HUES48 (cell line): ENCODE results near the gene RPAP2.
"Not testable (repeated sequence)": the region's sequence is repeated elsewhere in the genome, so short reads cannot be mapped to it uniquely, and the experiment has no call there.

Source experiments
- H3K27ac ChIP-seq: one replicate; pipeline ENCODE4 v1.7.0; 2013; ENCODE audit warnings: low read depth, low read length, inconsistent platforms
- H3K27me3 ChIP-seq: 2 replicates; pipeline ENCODE4 v1.6.1; 2013; ENCODE audit warnings: mild to moderate bottlenecking, low read length; ENCODE audit not compliant: control insufficient read depth, insufficient read depth
- H3K36me3 ChIP-seq: 2 replicates; pipeline ENCODE4 v1.6.1; 2013; ENCODE audit warnings: low read length; ENCODE audit not compliant: control insufficient read depth, insufficient read depth
- H3K4me1 ChIP-seq: 2 replicates; pipeline ENCODE4 v1.6.1; 2013; ENCODE audit warnings: mild to moderate bottlenecking, low read length; ENCODE audit not compliant: control insufficient read depth, insufficient read depth
- H3K4me3 ChIP-seq: 2 replicates; pipeline ENCODE4 v1.5.1; 2013; ENCODE audit warnings: mild to moderate bottlenecking, low read depth, low read length
- H3K9ac ChIP-seq: 2 replicates; pipeline ENCODE4 v1.6.1; 2013; ENCODE audit warnings: mild to moderate bottlenecking, low read depth, low read length, moderate library complexity
- H3K9me3 ChIP-seq: 2 replicates; pipeline ENCODE4 v1.6.1; 2013; ENCODE audit warnings: low read length; ENCODE audit not compliant: control insufficient read depth, insufficient read depth

The RPAP2 gene

DNA sequence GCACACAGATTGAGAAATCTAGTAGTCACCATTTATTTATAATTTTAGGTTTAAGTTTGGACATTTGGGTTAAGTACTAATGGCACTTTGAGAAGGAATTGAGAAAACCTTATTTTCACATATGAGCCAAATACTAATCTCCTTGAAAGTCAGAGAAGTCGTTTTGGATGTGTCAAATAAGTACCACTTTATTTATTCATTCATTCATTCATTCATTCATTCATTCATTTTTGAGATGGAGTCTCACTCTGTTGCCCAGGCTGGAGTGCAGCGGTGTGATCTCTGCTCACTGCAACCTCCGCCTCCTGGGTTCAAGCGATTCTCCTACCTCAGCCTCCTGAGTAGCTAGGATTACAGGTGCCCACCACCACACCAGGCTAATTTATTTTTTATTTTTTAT lies 79.1 kb downstream of the RPAP2 start:
- H3K4me1 ChIP-seq, H3K9ac ChIP-seq, H3K4me3 ChIP-seq, H3K9me3 ChIP-seq, H3K27ac ChIP-seq, H3K36me3 ChIP-seq, H3K27me3 ChIP-seq: not testable (repeated sequence)

DNA sequence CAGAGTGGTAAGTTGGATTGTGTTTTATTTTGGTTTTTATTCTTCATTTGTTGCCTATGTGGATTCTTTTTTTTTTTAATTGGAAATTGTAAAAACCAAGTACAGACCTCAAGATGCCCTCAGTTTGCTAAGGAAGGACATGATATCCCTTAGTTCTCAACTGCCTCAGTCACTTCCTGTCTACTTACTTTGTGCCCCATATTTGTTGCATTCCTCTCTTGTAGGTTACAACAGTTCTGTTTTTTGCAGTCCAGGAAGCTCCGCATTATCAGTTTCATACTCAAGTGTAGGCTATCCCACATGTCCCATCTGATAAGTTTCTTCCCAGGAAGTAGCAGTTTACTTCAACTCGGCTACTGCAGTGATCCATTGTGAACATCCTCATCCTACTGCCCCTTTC lies 82.0 kb downstream of the RPAP2 start:
- H3K9ac ChIP-seq: no peak overlapping the region
- no peak overlapping the region for H3K4me3 ChIP-seq
- no peak overlapping the region for H3K27ac ChIP-seq
- no peaks in the 10 kb centered on the region for H3K4me1 ChIP-seq
- no peaks in the 10 kb centered on the region for H3K9me3 ChIP-seq
- no peaks in the 10 kb centered on the region for H3K36me3 ChIP-seq
- H3K27me3 ChIP-seq: no peaks in the 10 kb centered on the region

DNA sequence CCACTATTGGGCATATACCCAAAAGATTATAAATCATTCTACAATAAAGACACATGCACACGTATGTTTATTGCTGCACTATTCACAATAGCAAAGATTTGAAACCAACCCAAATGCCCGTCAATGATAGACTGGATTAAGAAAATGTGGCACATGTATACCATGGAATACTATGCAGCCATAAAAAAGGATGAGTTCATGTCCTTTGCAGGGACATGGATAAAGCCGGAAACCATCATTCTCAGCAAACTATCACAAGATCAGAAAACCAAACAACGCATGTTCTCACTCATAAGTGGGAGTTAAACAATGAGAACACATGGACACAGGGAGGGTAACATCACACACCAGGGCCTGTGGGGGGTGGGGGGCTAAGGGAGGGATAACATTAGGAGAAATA lies 95.1 kb downstream of the RPAP2 start:
- H3K4me3 ChIP-seq, H3K9ac ChIP-seq, H3K27ac ChIP-seq, H3K27me3 ChIP-seq, H3K36me3 ChIP-seq, H3K4me1 ChIP-seq: not testable (repeated sequence)
- peaks cover 19% of the 10 kb centered on the region for H3K9me3 ChIP-seq

DNA sequence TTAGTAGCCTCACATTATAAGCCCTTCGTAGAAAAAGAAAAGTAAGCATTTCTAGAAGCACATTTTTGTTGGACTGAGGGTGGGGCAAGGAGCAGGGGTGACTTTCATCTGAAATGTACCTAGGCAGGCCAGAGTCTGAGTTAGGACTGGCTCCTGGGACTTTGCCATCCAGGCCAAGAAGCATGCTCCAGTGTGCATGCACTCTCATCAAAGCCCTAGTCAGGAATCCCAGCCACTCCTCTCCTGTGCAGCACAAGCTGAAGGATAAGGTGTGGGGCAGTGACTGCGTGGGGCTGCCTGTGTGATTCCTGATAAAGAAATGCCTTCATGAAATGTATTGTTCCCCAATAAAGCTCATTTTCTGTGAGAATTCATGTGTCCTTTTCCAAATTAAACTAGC lies 99.7 kb downstream of the RPAP2 start:
- Histone ChIP-seq H3K27ac (no peak overlapping the region), H3K27me3 (no peaks in the 10 kb centered on the region), H3K9me3 (peaks cover 11% of the 10 kb centered on the region), H3K4me1 (no peaks in the 10 kb centered on the region), H3K4me3 (no peak overlapping the region), H3K9ac (no peak overlapping the region), H3K36me3 (no peaks in the 10 kb centered on the region)

DNA sequence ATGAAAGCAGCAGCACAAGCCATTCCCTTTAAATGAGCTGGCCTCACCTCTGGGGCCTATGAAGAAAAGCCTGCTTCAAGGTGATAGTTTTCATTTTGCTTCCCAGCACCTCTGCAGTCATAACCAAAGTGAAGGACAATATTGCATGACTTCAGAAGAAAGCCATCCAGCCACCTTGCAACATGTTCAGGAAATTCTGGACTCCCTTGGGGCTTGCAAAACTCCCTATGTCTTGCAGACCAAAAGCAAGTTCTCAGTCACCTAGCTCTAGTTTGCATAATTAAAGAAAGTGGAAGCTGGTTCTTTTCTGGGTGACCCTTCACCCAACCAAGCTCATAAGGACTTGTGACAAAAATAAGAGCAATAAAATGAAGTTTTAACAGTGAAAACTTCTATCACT lies 100.2 kb downstream of the RPAP2 start:
- no peak overlapping the region for H3K9ac ChIP-seq
- no peak overlapping the region for H3K27ac ChIP-seq
- H3K36me3 ChIP-seq: no peaks in the 10 kb centered on the region
- H3K9me3 ChIP-seq: peaks cover 7% of the 10 kb centered on the region
- H3K4me3 ChIP-seq: no peak overlapping the region
- no peaks in the 10 kb centered on the region for H3K4me1 ChIP-seq
- H3K27me3 ChIP-seq: no peaks in the 10 kb centered on the region

DNA sequence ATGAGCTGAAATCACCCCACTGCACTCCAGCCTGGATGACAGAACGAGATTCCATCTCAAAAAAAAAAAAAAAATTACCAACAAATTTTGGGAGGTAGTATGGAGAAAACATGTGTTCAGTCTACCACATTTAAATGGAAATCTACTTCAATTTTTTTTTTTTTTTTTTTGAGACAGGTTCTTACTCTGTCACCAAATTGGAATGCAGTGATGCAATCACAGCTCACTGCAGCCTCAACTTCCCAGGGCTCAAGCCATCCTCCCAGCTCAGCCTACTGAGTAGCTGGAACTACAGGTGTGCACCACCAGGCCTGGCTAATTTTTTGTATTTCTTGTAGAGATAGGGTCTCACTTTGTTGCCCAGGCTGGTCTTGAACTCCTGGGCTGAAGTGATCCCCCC lies 105.8 kb downstream of the RPAP2 start:
- no peak overlapping the region for H3K4me3 ChIP-seq
- no peaks in the 10 kb centered on the region for H3K36me3 ChIP-seq
- H3K4me1 ChIP-seq: no peaks in the 10 kb centered on the region
- H3K9me3 ChIP-seq: peaks cover 4% of the 10 kb centered on the region
- H3K9ac ChIP-seq: no peak overlapping the region
- no peaks in the 10 kb centered on the region for H3K27me3 ChIP-seq
- no peak overlapping the region for H3K27ac ChIP-seq

DNA sequence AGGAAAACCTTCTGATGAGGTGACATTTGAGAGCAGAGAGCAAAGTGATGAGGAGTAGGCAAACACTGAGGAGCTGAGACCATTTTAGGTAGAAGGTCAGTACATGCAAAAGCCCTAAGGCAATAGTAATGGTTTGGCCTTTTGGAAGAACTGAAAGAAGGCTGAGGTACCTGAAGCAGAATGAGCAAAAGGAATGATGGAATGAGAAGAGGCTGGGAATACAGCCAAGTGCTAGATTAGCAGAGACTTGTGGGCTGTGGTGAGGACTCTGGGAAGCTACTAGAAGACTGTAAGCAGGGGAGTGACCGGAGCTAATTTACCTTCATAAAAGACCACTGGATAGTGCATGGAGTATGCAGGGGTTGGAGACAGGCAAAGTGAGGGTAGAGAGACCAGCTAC lies 110.0 kb downstream of the RPAP2 start:
- Histone ChIP-seq H3K4me1 (no peaks in the 10 kb centered on the region), H3K4me3 (no peak overlapping the region), H3K27ac (no peak overlapping the region), H3K9ac (no peak overlapping the region), H3K27me3 (no peaks in the 10 kb centered on the region), H3K9me3 (no peaks in the 10 kb centered on the region), H3K36me3 (no peaks in the 10 kb centered on the region)

DNA sequence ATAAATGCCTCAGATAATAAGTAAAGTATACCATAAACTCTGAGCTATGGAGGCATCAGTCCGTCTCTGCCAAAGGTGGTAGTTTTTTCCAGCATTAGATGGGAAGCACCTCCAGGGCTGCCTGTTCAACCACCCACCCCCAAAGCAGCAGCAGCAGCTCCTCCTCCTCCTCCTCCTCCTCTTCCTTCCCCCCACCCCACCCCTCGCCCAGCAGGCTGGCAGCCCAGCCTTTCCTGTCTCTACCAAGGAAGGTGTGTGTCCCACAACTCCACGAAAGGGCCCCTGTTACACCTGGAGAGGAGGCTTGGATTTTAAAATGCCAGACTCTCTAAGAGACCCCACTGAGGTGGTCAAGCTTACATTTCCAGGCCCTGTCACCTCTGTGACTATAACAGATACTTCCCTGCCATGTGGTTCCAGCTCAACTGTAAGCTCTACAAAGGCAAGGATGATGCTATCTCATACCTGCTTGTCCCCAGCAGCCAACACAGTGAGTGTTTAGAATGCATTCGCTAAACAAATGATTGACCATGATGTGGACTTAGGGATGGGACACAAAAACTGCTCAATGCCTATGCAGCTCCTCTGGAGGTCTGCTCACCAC lies 111.2 kb downstream of the RPAP2 start:
- no peaks in the 10 kb centered on the region for H3K27me3 ChIP-seq
- H3K27ac ChIP-seq: no peak overlapping the region
- no peaks in the 10 kb centered on the region for H3K36me3 ChIP-seq
- H3K9ac ChIP-seq: no peak overlapping the region
- no peaks in the 10 kb centered on the region for H3K4me1 ChIP-seq
- no peaks in the 10 kb centered on the region for H3K9me3 ChIP-seq
- H3K4me3 ChIP-seq: no peak overlapping the region

DNA sequence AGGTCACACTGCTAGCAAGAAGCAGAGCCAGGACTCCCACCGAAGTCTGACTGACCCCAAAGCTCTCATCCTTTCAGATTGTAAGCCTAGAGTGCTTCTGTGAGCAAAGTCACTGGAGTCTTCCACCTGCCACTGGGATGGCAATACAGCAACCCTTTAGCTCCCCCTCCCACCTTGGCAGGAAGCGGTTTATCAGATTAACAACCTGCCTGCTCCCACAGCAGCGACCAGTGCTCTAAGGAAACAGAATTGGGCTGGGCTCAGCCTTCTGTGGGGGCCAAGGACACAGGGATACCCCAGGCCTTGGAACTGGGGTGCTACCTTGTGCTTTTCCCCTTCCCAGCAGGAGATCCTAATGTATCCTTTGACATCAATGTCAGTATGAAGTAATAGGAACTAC lies 111.8 kb downstream of the RPAP2 start:
- Histone ChIP-seq H3K4me1 (no peaks in the 10 kb centered on the region), H3K4me3 (no peak overlapping the region), H3K27ac (no peak overlapping the region), H3K27me3 (no peaks in the 10 kb centered on the region), H3K36me3 (no peaks in the 10 kb centered on the region), H3K9ac (no peak overlapping the region), H3K9me3 (no peaks in the 10 kb centered on the region)

DNA sequence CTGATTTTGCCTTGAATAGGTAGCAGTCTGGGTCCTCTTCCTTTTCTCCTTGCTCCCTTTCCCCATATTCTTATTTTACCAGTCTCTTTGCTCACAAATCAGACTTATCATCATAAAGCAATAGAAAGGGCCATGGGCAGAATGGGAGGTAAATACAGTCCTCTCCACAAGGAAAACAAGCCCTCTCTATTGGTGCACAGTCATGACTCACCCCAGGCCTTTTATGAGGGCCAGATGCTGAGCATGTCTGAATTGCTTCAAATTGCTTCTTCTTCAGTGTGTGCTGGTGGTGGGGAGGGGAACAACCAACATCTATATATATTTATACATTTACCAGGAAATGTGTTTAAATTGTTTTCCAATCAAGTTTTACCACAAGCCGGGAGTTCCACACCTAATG lies 112.7 kb downstream of the RPAP2 start:
- no peaks in the 10 kb centered on the region for H3K9me3 ChIP-seq
- no peak overlapping the region for H3K9ac ChIP-seq
- no peak overlapping the region for H3K4me3 ChIP-seq
- no peaks in the 10 kb centered on the region for H3K27me3 ChIP-seq
- no peaks in the 10 kb centered on the region for H3K4me1 ChIP-seq
- no peaks in the 10 kb centered on the region for H3K36me3 ChIP-seq
- no peak overlapping the region for H3K27ac ChIP-seq

DNA sequence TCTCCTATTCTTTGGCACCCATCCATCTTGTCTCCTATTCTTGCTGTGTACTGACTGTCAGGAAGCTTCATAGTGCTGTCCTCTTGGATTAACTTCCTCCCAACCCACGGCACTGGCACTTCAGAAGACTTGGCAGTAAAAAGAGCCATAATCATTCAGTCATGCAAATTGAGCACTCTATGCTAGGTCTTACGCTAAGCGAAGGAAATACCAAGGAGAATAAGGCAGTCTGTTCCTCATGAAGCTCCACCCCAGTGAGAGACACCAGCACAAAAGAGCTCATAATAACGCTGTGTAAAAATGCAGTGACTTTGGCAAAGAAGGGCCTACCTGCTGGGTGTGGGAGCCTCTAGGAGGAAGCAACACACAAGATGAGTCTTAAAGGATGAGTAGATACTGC lies 120.8 kb downstream of the RPAP2 start:
- H3K4me1 ChIP-seq: no peaks in the 10 kb centered on the region
- no peak overlapping the region for H3K9ac ChIP-seq
- no peaks in the 10 kb centered on the region for H3K9me3 ChIP-seq
- no peak overlapping the region for H3K4me3 ChIP-seq
- H3K36me3 ChIP-seq: no peaks in the 10 kb centered on the region
- H3K27ac ChIP-seq: no peak overlapping the region
- no peaks in the 10 kb centered on the region for H3K27me3 ChIP-seq

DNA sequence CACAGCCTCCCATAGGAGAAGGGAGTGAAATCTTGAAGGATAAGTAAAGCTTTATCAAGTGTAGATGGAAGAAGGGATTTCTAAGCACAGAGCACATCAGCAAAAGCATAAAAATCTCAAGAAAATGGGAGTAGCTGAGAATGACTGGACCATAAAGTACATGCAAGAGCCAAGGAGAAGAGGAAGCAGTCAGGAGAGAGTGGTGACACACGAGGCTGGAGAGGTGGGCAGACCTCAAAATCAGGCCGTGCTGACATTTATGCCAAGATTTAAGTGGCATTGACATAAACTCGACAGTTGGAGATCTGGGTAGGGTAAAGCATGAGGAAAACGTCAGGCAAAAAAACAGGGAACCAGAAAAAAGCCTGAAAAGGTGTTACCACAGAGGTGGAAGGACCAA lies 125.5 kb downstream of the RPAP2 start:
- H3K27me3 ChIP-seq: no peaks in the 10 kb centered on the region
- H3K4me3 ChIP-seq: no peak overlapping the region
- H3K36me3 ChIP-seq: no peaks in the 10 kb centered on the region

More for the DNA sequence above, 125.5 kb downstream of the RPAP2 start:
- no peaks in the 10 kb centered on the region for H3K9me3 ChIP-seq
- no peak overlapping the region for H3K27ac ChIP-seq
- H3K9ac ChIP-seq: no peak overlapping the region
- peaks cover 16% of the 10 kb centered on the region for H3K4me1 ChIP-seq
